H1 (cell line): ENCODE data around the gene ALOX15B. TPM values are rescaled to one million over a fixed set of nuclear protein-coding genes. Genes with fewer than 3 reads are reported as not detected.

Source experiments
- CTCF ChIA-PET: fragments of 300-600 bp; sonication (Branson Sonifier 250); formaldehyde crosslinking; loops from one replicate; lab custom pipeline; 2021; ENCODE audit not compliant: partially characterized antibody; lab: Charles Lee
- POLR2A ChIA-PET: fragments of 300-600 bp; sonication (Branson Sonifier 250); formaldehyde crosslinking; loops from one replicate; lab custom pipeline; 2021; ENCODE audit warnings: inconsistent platforms; ENCODE audit not compliant: partially characterized antibody; lab: Charles Lee
- DNase-seq, 2 experiments: peaks; one replicate each; pipeline versions ENCODE4 v3.0.0 to v3.0.0-alpha.2; 2010 to 2022; ENCODE audit warnings: low spot score in 2 of 2, low read depth in 1 of 2, mixed read lengths in 1 of 2
- FAIRE-seq: peaks from 2 replicates; lab custom pipeline; 2011; peaks lifted over from hg19 to GRCh38; lab: Jason Lieb, UNC
- H2AFZ ChIP-seq: 2 replicates; pipeline ENCODE4 v1.8.1; 2012; ENCODE audit warnings: low read length, inconsistent platforms
- H2AK5ac ChIP-seq: 2 replicates; pipeline ENCODE4 v1.6.1; 2013; ENCODE audit warnings: low read depth, low read length
- H2BK120ac ChIP-seq: replicated peaks from 2 replicates; pipeline ENCODE3; 2013; ENCODE audit warnings: low read depth, low read length, inconsistent platforms
- H2BK12ac ChIP-seq: 2 replicates; pipeline ENCODE4 v1.6.1; 2013; ENCODE audit warnings: low read depth, low read length
- H2BK15ac ChIP-seq: 2 replicates; pipeline ENCODE4 v1.6.1; 2013; ENCODE audit warnings: low read length
- H2BK20ac ChIP-seq: 2 replicates; pipeline ENCODE4 v1.6.1; 2013; ENCODE audit warnings: low read length
- H2BK5ac ChIP-seq: 2 replicates; pipeline ENCODE4 v1.6.1; 2013; ENCODE audit warnings: low read depth, low read length
- H3K14ac ChIP-seq: 2 replicates; pipeline ENCODE4 v1.6.1; 2013; ENCODE audit warnings: inconsistent platforms; ENCODE audit not compliant: insufficient read length
- H3K18ac ChIP-seq: 2 replicates; pipeline ENCODE4 v1.6.1; 2013; ENCODE audit warnings: low read length; ENCODE audit errors: extremely low read depth
- H3K23ac ChIP-seq: 2 replicates; pipeline ENCODE4 v1.6.1; 2013; ENCODE audit warnings: inconsistent platforms; ENCODE audit not compliant: insufficient read length
- H3K23me2 ChIP-seq: 2 replicates; pipeline ENCODE4 v1.6.1; 2013; ENCODE audit warnings: low read depth, low read length
- H3K27ac ChIP-seq: 2 replicates; pipeline ENCODE4 v1.6.1; 2011; ENCODE audit warnings: low read depth, low read length, inconsistent platforms
- H3K27me3 ChIP-seq, 4 experiments: replicated peaks in 1 of 4; 1 replicate in 1 of 4; 2 replicates in 3 of 4; pipeline versions ENCODE4 v1.6.1 to v1.8.1; 2011 to 2013; ENCODE audit warnings: low read length in 3 of 4, mild to moderate bottlenecking in 3 of 4, inconsistent platforms in 2 of 4, mixed read lengths in 2 of 4, moderate library complexity in 1 of 4; ENCODE audit not compliant: control insufficient read depth in 3 of 4, insufficient read depth in 3 of 4; ENCODE audit errors: extremely low read depth in 1 of 4
- H3K36me3 ChIP-seq, 4 experiments: 2 replicates each; pipeline versions ENCODE4 v1.6.1 to v1.8.1; 2011 to 2013; ENCODE audit warnings: mild to moderate bottlenecking in 4 of 4, low read length in 3 of 4, moderate library complexity in 2 of 4, control low read depth in 1 of 4, inconsistent platforms in 1 of 4; ENCODE audit not compliant: insufficient read depth in 4 of 4, control insufficient read depth in 2 of 4
- H3K4ac ChIP-seq: replicated peaks from 2 replicates; pipeline ENCODE3; 2013; ENCODE audit warnings: low read length, low read depth, mixed read lengths, inconsistent platforms; ENCODE audit not compliant: insufficient read length
- H3K4me1 ChIP-seq, 4 experiments: replicated peaks in 1 of 4; 1 replicate in 1 of 4; 2 replicates in 3 of 4; pipeline versions ENCODE4 v1.6.1 to v1.8.1; 2011 to 2013; ENCODE audit warnings: low read length in 3 of 4, inconsistent platforms in 2 of 4, mixed read lengths in 1 of 4; ENCODE audit not compliant: insufficient read depth in 4 of 4, control insufficient read depth in 3 of 4
- H3K4me2 ChIP-seq, 2 experiments: 2 replicates each; pipeline versions ENCODE4 v1.6.1 to v1.8.1; 2011 to 2013; ENCODE audit warnings: low read depth in 2 of 2, low read length in 2 of 2, control low read depth in 1 of 2, inconsistent platforms in 1 of 2, mild to moderate bottlenecking in 1 of 2; ENCODE audit not compliant: insufficient read depth in 1 of 2
- H3K4me3 ChIP-seq, 4 experiments: fragments of 200-600, 300-600 bp in 1 of 4; sonication (generic), shearing (Covaris generic), sonication (Bioruptor Twin) in 1 of 4; 2 replicates each; pipeline versions ENCODE4 v1.5.1 to v1.8.1; 2011 to 2016; ENCODE audit warnings: low read length in 4 of 4, low read depth in 3 of 4, control low read depth in 2 of 4, inconsistent platforms in 2 of 4, mild to moderate bottlenecking in 2 of 4, mixed read lengths in 1 of 4, moderate library complexity in 1 of 4; ENCODE audit not compliant: insufficient read depth in 2 of 4; ENCODE audit errors: extremely low read depth in 1 of 4
- H3K56ac ChIP-seq: replicated peaks from 2 replicates; pipeline ENCODE3; 2013; ENCODE audit warnings: low read depth, mild to moderate bottlenecking, mixed read lengths, low read length, inconsistent platforms; ENCODE audit not compliant: insufficient read length
- H3K79me1 ChIP-seq: 2 replicates; pipeline ENCODE4 v1.6.1; 2013; ENCODE audit warnings: low read depth, low read length, control low read depth
- H3K79me2 ChIP-seq, 2 experiments: 2 replicates each; pipeline versions ENCODE4 v1.6.1 to v1.8.1; 2012 to 2013; ENCODE audit warnings: low read length in 2 of 2, mild to moderate bottlenecking in 2 of 2, inconsistent platforms in 1 of 2; ENCODE audit not compliant: insufficient read depth in 2 of 2, control insufficient read depth in 1 of 2
- H3K9ac ChIP-seq, 4 experiments: replicated peaks in 1 of 4; 1 replicate in 1 of 4; 2 replicates in 3 of 4; pipeline versions ENCODE4 v1.6.1 to v1.8.1; 2011 to 2013; ENCODE audit warnings: low read depth in 3 of 4, low read length in 3 of 4, control low read depth in 2 of 4, mild to moderate bottlenecking in 2 of 4, moderate library complexity in 2 of 4, inconsistent platforms in 1 of 4; ENCODE audit errors: extremely low read depth in 1 of 4
- H3K9me3 ChIP-seq, 2 experiments: 2 replicates each; pipeline versions ENCODE4 v1.6.1 to v1.8.1; 2012 to 2013; ENCODE audit warnings: mild to moderate bottlenecking in 2 of 2, moderate library complexity in 2 of 2, control low read depth in 1 of 2, inconsistent platforms in 1 of 2, low read depth in 1 of 2, low read length in 1 of 2, mixed read lengths in 1 of 2; ENCODE audit not compliant: insufficient read depth in 2 of 2
- H4K20me1 ChIP-seq, 2 experiments: replicated peaks in 1 of 2; 2 replicates each; pipeline versions ENCODE3 to v1.8.1; 2011 to 2013; ENCODE audit warnings: inconsistent platforms in 2 of 2, low read length in 2 of 2, mild to moderate bottlenecking in 1 of 2; ENCODE audit not compliant: insufficient read depth in 2 of 2, control insufficient read depth in 1 of 2
- H4K5ac ChIP-seq: 2 replicates; pipeline ENCODE4 v1.6.1; 2013; ENCODE audit warnings: low read length, low read depth, mixed read lengths, inconsistent platforms; ENCODE audit not compliant: insufficient read length
- H4K8ac ChIP-seq: 2 replicates; pipeline ENCODE4 v1.8.0; 2013; ENCODE audit warnings: mild to moderate bottlenecking, moderate library complexity, low read length, inconsistent platforms; ENCODE audit not compliant: insufficient read depth; ENCODE audit errors: extremely low read depth
- H4K91ac ChIP-seq: replicated peaks from 2 replicates; pipeline ENCODE3; 2013; ENCODE audit warnings: low read length, mixed read lengths, inconsistent platforms; ENCODE audit not compliant: insufficient read length
- POLR2AphosphoS5 ChIP-seq: IDR thresholded peaks from 2 replicates; pipeline ENCODE4 v1.6.1; 2011; ENCODE audit warnings: low read depth, low read length
- YY1 ChIP-seq: IDR thresholded peaks from 2 replicates; pipeline ENCODE4 v1.6.1; 2011; ENCODE audit warnings: low read depth, mild to moderate bottlenecking, low read length
- WGBS, 2 experiments: shearing (Covaris generic) in 1 of 2; methylation state at CpG; one replicate each; pipeline versions ENCODE4 v1.1.6 to v1.1.7; 2013 to 2015; ENCODE audit warnings: low lambda C conversion rate in 2 of 2, mixed read lengths in 2 of 2, inconsistent platforms in 1 of 2, low coverage in 1 of 2, missing lambda C conversion rate in 1 of 2; ENCODE audit not compliant: insufficient replicate concordance in 2 of 2, insufficient coverage in 1 of 2, insufficient read length in 1 of 2; ENCODE audit errors: extremely low coverage in 1 of 2, missing lambda C conversion rate in 1 of 2; 5-methylcytosine and 5-hydroxymethylcytosine counted together
- polyA plus RNA-seq, 7 experiments: library from polyadenylated mRNA; depleted of rRNA in 3 of 7; stranded (reverse) in 5 of 7; unstranded in 2 of 7; fragments of >200 nt in 5 of 7; fragments of 200-250 nt in 2 of 7; gene quantifications; 1 replicate in 5 of 7; 2 replicates in 1 of 7; 4 replicates in 1 of 7; pipeline versions ENCODE4 v1.2.1 to v1.2.3, GENCODE V29; 2011 to 2013; ENCODE audit warnings: missing spikeins in 2 of 7, mixed read lengths in 2 of 7
- total RNA-seq: library from RNA; stranded (reverse); fragmentation: NEBNext Ultra II Directional; extraction: Animal tissue kit (Norgen Biotek cat#: 25700); gene quantifications from 2 replicates; pipeline ENCODE4 v1.2.1, GENCODE V29; 2021

ALOX15B gene
- total and polyA plus RNA-seq, 2 of the 8 experiments (the other 6 are each of a cell fraction or from before 2014, with no cell fraction given) = 0.63 to 0.91 TPM

DNA sequence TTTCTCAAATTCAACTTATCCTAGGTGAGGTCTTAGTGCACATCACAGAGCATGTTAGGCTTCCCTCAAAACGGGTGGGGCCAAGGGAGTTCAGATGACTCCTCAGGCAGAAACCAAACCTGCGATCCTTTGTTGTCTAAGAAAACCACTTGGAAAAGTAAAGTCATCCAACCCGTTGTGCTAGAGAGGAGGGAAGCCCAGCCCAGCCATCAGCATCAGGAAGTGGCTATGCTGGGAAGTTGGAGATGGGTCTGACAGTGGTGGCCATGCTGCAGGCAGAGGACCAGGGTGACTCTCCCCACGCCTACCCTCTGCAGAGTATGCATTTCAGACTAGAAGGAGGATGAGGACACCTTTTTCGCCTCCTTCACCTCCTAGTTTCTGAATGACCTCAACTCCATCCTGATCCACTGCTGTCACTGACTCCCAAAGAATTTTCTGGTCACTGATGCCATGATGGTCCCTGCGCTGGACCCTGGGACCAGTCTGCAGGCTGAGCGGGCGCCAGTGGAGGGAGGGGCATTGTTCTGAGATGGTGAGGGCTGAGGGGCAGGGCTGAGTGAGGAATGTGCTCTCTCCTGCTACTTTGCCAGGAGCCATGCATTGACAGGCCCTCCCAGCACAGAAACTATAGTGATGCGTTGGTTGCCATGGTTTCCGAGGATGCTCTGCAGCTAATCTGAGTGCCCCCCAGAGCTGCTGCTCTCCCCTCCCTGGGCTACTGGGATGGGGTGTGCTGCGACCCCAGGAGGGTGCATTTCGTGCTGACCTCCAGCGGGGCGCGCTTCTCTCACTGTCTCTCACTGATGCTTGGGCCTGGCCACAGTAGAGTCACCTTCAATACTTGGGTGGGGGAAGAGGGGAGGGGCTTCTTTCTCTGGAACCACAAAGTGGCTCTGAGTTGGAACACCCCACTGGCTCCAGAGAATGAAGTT, 28.2 kb downstream of the ALOX15B start:
- no peak overlapping the region for H4K8ac ChIP-seq
- H4K5ac ChIP-seq = no peak overlapping the region
- no peak overlapping the region for H2BK20ac ChIP-seq
- no peak overlapping the region for H4K91ac ChIP-seq
- no peaks in the 10 kb centered on the region for H3K9me3 ChIP-seq
- H3K23me2 ChIP-seq = peaks cover 9% of the 10 kb centered on the region; the same call in 1 of the 2 replicates
- H3K36me3 ChIP-seq = no peaks in the 10 kb centered on the region
- FAIRE-seq (no peak), DNase-seq (no peak)
- H3K23ac ChIP-seq = no peak overlapping the region
- H3K79me1 ChIP-seq = no peaks in the 10 kb centered on the region; the same call in 1 of the 2 replicates
- peaks cover 3 to 6% of the 10 kb centered on the region in 2 experiments for H4K20me1 ChIP-seq
- H3K27ac ChIP-seq = no peak overlapping the region
- no peak overlapping the region for H2BK15ac ChIP-seq
- peak overlapping the region; percentile 51; the same call in 1 of the 2 replicates for H3K18ac ChIP-seq
- H2BK5ac ChIP-seq = no peak overlapping the region
- 68% methylated on average over 15 of the region's 15 CpGs; no CpG with 5 or more reads in 1 of the 2 experiments for WGBS, 2 experiments
- no peak overlapping the region for H3K9ac ChIP-seq
- H3K4me2 ChIP-seq = no peak overlapping the region
- H2BK120ac ChIP-seq = no peak overlapping the region
- no peak overlapping the region for H3K4me3 ChIP-seq
- TF ChIP-seq POLR2AphosphoS5 = no peak
- TF ChIP-seq YY1 = 0 out of 2 replicates have a peak, but pooled peaks have one; percentile 17
- H3K4me1 ChIP-seq = peaks cover 7 to 24% (median 12%) of the 10 kb centered on the region in 4 experiments
- no peaks in the 10 kb centered on the region for H3K79me2 ChIP-seq
- H3K4ac ChIP-seq = no peak overlapping the region
- H3K14ac ChIP-seq = no peak overlapping the region
- no peak overlapping the region for H2AFZ ChIP-seq
- H2AK5ac ChIP-seq = peak overlapping the region; percentile 67; the same call in 1 of the 2 replicates
- no peak overlapping the region for H3K56ac ChIP-seq
- H3K27me3 ChIP-seq = peaks cover 18 to 52% (median 42%) of the 10 kb centered on the region in 4 experiments
- CTCF ChIA-PET = interaction anchor here (1.2 to 11.6 kb wide), 3 partner anchors 8 to 43 kb away, joined by 3 to 270 read pairs (median 4); no protein-coding TSS in a partner anchor
- POLR2A ChIA-PET = interaction anchor here (1.7 kb wide), 1 partner anchor 210 kb away, joined by 3 read pairs; the partner anchor contains the start of gene NAA38
- H2BK12ac ChIP-seq = no peak overlapping the region
